Glutamatergic neuron (in vitro differentiated cells): ENCODE data around the gene PLEKHG7. TPM values are rescaled to one million over a fixed set of nuclear protein-coding genes. Genes with fewer than 3 reads are reported as not detected.

Experiments used
- DNase-seq: peaks from one replicate; pipeline ENCODE4 v3.0.0; 2022
- H3K27ac Mint-ChIP-seq: one replicate; pipeline ENCODE4 v1.8.0; 2020; ENCODE audit warnings: mild to moderate bottlenecking, mixed read lengths, inconsistent platforms; ENCODE audit not compliant: unreplicated experiment
- H3K27me3 Mint-ChIP-seq: one replicate; pipeline ENCODE4 v1.8.0; 2020; ENCODE audit warnings: mild to moderate bottlenecking, moderate library complexity, mixed read lengths, inconsistent platforms; ENCODE audit not compliant: unreplicated experiment
- H3K36me3 Mint-ChIP-seq: one replicate; pipeline ENCODE4 v1.8.0; 2020; ENCODE audit warnings: mild to moderate bottlenecking, mixed read lengths, inconsistent platforms; ENCODE audit not compliant: unreplicated experiment
- H3K4me1 Mint-ChIP-seq: one replicate; pipeline ENCODE4 v1.8.0; 2020; ENCODE audit warnings: mild to moderate bottlenecking, low read depth, mixed read lengths, inconsistent platforms; ENCODE audit not compliant: unreplicated experiment
- H3K4me3 Mint-ChIP-seq: one replicate; pipeline ENCODE4 v1.8.0; 2020; ENCODE audit warnings: mild to moderate bottlenecking, mixed read lengths, inconsistent platforms; ENCODE audit not compliant: unreplicated experiment
- H3K9me3 Mint-ChIP-seq: one replicate; pipeline ENCODE4 v1.8.0; 2020; ENCODE audit warnings: mild to moderate bottlenecking, moderate library complexity, mixed read lengths, inconsistent platforms; ENCODE audit not compliant: unreplicated experiment
- CTCF ChIP-seq: fragments of 200-600 bp; sonication (generic); IDR thresholded peaks from one replicate; pipeline ENCODE4 v1.5.0; 2021; ENCODE audit not compliant: partially characterized antibody, unreplicated experiment
- total RNA-seq: library from RNA; stranded (reverse); fragmentation: NEBNext Ultra II Directional; extraction: Animal tissue kit (Norgen Biotek cat#: 25700); gene quantifications from one replicate; pipeline ENCODE4 v1.2.1, GENCODE V29; 2021; ENCODE audit not compliant: unreplicated experiment

The PLEKHG7 gene
- total RNA-seq, 1 donor from 2014 or later = not detected

GRCh38 chr12:92674500-92674899 is 28.3 kb upstream of the PLEKHG7 start:
- Mint-ChIP-seq H3K36me3 (no peaks in the 10 kb centered on the region), H3K4me1 (no peaks in the 10 kb centered on the region), H3K27me3 (peaks cover 5% of the 10 kb centered on the region), H3K27ac (no peak overlapping the region), H3K4me3 (no peak overlapping the region), H3K9me3 (no peaks in the 10 kb centered on the region)
- DNase-seq = no peak
- no peak for TF ChIP-seq CTCF

GRCh38 chr12:92675092-92675865 is 27.5 kb upstream of the PLEKHG7 start:
- TF ChIP-seq CTCF = no peak
- no peaks in the 10 kb centered on the region for H3K36me3 Mint-ChIP-seq
- H3K4me3 Mint-ChIP-seq = no peak overlapping the region
- no peaks in the 10 kb centered on the region for H3K9me3 Mint-ChIP-seq
- H3K4me1 Mint-ChIP-seq = no peaks in the 10 kb centered on the region
- DNase-seq = no peak
- peaks cover 3% of the 10 kb centered on the region for H3K27me3 Mint-ChIP-seq
- no peak overlapping the region for H3K27ac Mint-ChIP-seq

- DNase-seq = no peak
- H3K4me3 Mint-ChIP-seq = no peak overlapping the region
- no peaks in the 10 kb centered on the region for H3K36me3 Mint-ChIP-seq
- TF ChIP-seq CTCF = no peak
- no peaks in the 10 kb centered on the region for H3K4me1 Mint-ChIP-seq
- H3K27me3 Mint-ChIP-seq = peaks cover 2% of the 10 kb centered on the region
- H3K27ac Mint-ChIP-seq = no peak overlapping the region
- no peaks in the 10 kb centered on the region for H3K9me3 Mint-ChIP-seq
These were observed 26.1 kb upstream of the PLEKHG7 start for GRCh38 chr12:92676710-92677109.

- Mint-ChIP-seq H3K4me1 (no peaks in the 10 kb centered on the region), H3K9me3 (no peaks in the 10 kb centered on the region), H3K27ac (no peak overlapping the region), H3K4me3 (no peak overlapping the region), H3K36me3 (no peaks in the 10 kb centered on the region), H3K27me3 (no peaks in the 10 kb centered on the region)
- DNase-seq = no peak
- TF ChIP-seq CTCF = no peak
These were observed 12.2 kb upstream of the PLEKHG7 start for GRCh38 chr12:92690601-92691000.

- Mint-ChIP-seq H3K4me3 (no peak overlapping the region), H3K27me3 (no peaks in the 10 kb centered on the region)
These were observed 7.7 kb upstream of the PLEKHG7 start for GRCh38 chr12:92695056-92695455.

More at GRCh38 chr12:92695056-92695455, 7.7 kb upstream of the PLEKHG7 start:
- no peaks in the 10 kb centered on the region for H3K9me3 Mint-ChIP-seq
- H3K4me1 Mint-ChIP-seq = no peaks in the 10 kb centered on the region
- H3K27ac Mint-ChIP-seq = no peak overlapping the region
- peaks cover 7% of the 10 kb centered on the region for H3K36me3 Mint-ChIP-seq
- TF ChIP-seq CTCF = no peak
- no peak for DNase-seq
